ENCODE data around the gene DNAJC3.
"Not testable (repeated sequence)": the region's sequence is repeated elsewhere in the genome, so short reads cannot be mapped to it uniquely, and the experiment has no call there.

The DNAJC3 gene

GRCh38 chr13:95716231-95716630, 39.3 kb downstream of the DNAJC3 start:
- no peak overlapping the region for H3K27ac ChIP-seq

GRCh38 chr13:95722241-95722640, 45.3 kb downstream of the DNAJC3 start:
- no peak overlapping the region for H3K27ac ChIP-seq
- TF ChIP-seq ZFX (IDR thresholded peaks at IDR 0.05), result no peak
- TF ChIP-seq, protein P1, sequence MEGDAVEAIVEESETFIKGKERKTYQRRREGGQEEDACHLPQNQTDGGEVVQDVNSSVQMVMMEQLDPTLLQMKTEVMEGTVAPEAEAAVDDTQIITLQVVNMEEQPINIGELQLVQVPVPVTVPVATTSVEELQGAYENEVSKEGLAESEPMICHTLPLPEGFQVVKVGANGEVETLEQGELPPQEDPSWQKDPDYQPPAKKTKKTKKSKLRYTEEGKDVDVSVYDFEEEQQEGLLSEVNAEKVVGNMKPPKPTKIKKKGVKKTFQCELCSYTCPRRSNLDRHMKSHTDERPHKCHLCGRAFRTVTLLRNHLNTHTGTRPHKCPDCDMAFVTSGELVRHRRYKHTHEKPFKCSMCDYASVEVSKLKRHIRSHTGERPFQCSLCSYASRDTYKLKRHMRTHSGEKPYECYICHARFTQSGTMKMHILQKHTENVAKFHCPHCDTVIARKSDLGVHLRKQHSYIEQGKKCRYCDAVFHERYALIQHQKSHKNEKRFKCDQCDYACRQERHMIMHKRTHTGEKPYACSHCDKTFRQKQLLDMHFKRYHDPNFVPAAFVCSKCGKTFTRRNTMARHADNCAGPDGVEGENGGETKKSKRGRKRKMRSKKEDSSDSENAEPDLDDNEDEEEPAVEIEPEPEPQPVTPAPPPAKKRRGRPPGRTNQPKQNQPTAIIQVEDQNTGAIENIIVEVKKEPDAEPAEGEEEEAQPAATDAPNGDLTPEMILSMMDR (conservative IDR thresholded peaks at IDR 0.05), result no peak

More at GRCh38 chr13:95716231-95716630, 39.3 kb downstream of the DNAJC3 start:
- TF ChIP-seq, protein P1 (conservative IDR thresholded peaks at IDR 0.05), result no peak
- TF ChIP-seq ZFX (IDR thresholded peaks at IDR 0.05), result no peak

GRCh38 chr13:95723438-95723837, 46.5 kb downstream of the DNAJC3 start:
- no peak for TF ChIP-seq ZFX (IDR thresholded peaks at IDR 0.05)
- TF ChIP-seq, protein P1 (conservative IDR thresholded peaks at IDR 0.05), result no peak
- H3K27ac ChIP-seq, result no peak overlapping the region

DNA sequence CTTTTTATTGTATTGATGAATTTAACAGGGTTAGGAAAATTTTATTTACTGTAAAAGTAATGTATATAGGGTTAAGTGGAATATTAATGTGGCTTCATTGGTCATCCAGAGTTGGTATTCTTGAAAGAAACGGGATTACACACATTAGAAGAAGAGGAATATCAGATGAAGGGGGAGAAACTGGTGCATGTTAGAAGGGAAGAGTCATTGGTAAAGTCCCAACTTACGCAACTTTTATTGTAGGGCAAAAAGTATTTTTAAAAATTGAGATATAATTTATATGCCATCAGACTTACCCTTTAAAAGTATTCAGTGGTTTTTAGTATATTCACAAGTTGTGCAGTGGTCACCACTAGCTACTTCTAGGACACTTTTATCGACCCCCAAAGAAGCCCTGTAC, 47.3 kb downstream of the DNAJC3 start:
- TF ChIP-seq ZFX (IDR thresholded peaks at IDR 0.05), result no peak
- TF ChIP-seq, protein P1 (conservative IDR thresholded peaks at IDR 0.05), result no peak
- H3K27ac ChIP-seq, result no peak overlapping the region

DNA sequence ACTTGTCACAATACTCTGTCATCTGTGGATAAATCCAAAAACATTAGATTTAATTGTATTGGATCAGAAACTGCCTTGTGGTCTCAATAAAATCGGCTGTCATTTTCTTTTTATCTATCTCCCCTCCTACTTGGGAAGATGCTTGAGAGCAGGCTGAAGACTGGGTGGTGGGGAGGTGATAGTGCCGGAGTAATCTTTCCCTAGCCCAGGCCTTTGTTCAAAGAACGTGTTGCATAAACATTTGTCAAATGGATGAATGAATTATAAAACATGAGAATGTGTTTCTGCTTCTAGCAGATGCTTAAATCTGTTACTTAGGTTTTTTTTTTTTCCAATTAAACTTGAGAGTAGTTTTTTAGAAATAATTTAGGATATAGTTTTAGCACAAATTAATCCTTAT, 49.9 kb downstream of the DNAJC3 start:
- H3K27ac ChIP-seq, result no peak overlapping the region
- TF ChIP-seq, protein P1 (conservative IDR thresholded peaks at IDR 0.05), result no peak
- TF ChIP-seq ZFX (IDR thresholded peaks at IDR 0.05), result no peak

GRCh38 chr13:95728957-95729356, 52.0 kb downstream of the DNAJC3 start:
- H3K27ac ChIP-seq, result no peak overlapping the region
- no peak for TF ChIP-seq ZFX (IDR thresholded peaks at IDR 0.05)
- TF ChIP-seq, protein P1 (conservative IDR thresholded peaks at IDR 0.05), result no peak

DNA sequence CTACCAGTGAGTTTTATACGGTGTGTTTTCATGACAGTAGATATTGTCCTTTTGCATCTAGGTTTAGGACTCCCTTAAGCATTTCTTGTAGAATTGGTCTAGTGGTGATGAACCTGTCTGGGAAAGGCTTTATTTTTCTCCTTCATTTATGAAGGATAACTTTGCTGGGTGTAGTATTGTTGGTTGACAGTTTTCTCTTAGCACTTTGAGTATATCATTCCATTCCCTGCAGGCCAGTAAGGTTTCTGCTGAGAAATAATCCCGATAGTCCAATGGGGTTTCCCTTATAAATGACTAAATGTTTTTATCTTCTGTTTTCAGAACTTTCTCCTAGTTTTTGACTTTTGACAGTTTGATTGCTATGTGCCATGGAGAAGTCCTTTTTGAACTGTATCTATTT, 57.2 kb downstream of the DNAJC3 start:
- H3K27ac ChIP-seq, result no peak overlapping the region
- TF ChIP-seq ZFX (IDR thresholded peaks at IDR 0.05), result no peak
- TF ChIP-seq, protein P1 (conservative IDR thresholded peaks at IDR 0.05), result no peak

- H3K27ac ChIP-seq, result not testable (repeated sequence)
Measured at GRCh38 chr13:95740071-95740978, 63.4 kb downstream of the DNAJC3 start.

All from C4-2B (cell line).